GM18511 (cell line): ENCODE results near the gene CLDN9.
A peak's percentile ranks its signal among the peaks of the same experiment; 100 is the strongest.

ENCODE experiments used
- ATAC-seq: cut with Tn5 transposase; IDR thresholded peaks from one replicate; pipeline ENCODE4 v1.9.1; 2021; ENCODE audit warnings: mild to moderate bottlenecking, moderate library complexity; ENCODE audit not compliant: unreplicated experiment

Gene CLDN9

GRCh38 chr16:3012828-3013420, at the start of gene CLDN9:
TSS of gene CLDN9 (plus strand) at chr16:3012923. CDS start at chr16:3013363, 440 bp downstream.
- ATAC-seq: no peak

- no peak for ATAC-seq
These were observed 49.5 kb upstream of the CLDN9 start for GRCh38 chr16:2963074-2963722.

DNA sequence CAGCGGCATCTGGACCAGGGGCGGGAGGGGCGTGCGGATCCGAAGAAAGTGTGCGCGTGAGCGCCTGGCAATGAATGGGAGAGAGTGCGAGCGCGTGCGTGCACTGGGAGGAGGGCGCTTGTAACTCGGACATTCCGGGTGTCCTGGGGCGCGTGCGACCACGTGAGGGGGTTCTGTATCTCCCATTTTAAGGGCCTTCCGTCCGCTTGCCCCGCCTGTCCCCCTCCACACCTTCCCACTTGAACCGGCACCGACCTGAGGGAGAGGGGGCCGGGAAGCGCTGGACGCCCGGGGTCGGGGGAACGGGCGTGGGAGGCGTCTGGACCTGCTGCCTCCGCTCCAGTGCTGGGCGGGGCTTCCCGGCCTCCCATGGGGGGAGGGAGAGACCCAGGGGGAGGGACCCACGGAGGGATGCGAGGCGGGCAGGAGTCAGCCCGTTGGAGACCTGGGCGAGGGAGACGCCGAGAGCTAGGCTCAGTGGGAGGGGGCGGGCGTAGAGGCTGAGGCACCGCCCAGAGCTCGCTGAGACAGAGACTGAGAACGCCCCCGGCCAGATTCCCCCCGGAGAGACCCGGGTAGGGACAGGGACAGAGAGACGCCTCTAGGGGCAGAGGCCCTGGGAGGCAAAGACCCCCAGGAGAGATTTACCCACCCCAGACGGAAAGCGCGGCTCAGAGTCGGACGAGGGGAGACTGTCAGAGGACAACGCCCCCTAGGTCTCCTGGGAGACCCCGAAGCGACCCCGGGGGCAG, 48.8 kb upstream of the CLDN9 start, which contains the start of gene KREMEN2:
Gene KREMEN2 (plus strand): TSS at position 553 of the 752 bp plus-strand sequence. CDS start 246 bp downstream, outside the sequence.
- no peak for ATAC-seq

GRCh38 chr16:2964475-2965336, 48.0 kb upstream of the CLDN9 start:
- ATAC-seq: peak; percentile 26

DNA sequence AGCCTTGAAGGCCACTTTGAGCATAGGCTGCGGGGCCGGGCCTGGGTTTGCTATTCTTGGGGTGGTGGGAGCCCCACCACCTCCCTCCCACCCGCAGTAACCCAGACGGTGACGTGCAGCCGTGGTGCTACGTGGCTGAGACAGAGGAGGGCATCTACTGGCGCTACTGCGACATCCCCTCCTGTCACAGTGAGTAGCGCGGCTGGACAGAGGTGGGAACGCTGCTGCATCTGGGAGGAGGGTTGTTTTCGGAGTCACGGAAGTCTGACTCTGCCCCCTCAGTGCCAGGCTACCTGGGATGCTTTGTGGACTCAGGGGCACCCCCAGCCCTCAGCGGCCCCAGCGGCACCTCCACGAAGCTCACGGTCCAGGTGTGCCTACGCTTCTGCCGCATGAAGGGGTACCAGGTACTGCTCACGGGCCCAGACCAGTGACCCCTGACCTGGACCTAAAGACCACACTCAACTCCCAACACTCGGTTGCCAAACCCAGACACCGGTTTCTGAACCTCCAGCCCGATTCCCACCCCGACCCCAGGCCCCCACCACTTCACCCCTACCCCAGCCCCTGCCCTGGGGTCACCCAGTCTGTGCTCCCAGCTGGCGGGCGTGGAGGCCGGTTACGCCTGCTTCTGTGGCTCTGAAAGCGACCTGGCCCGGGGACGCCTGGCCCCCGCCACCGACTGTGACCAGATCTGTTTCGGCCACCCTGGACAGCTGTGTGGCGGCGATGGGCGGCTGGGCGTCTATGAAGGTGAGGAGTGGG, 46.5 kb upstream of the CLDN9 start:
- no peak for ATAC-seq

- ATAC-seq: no peak
These were observed 45.9 kb upstream of the CLDN9 start for GRCh38 chr16:2966808-2967191.

- no peak for ATAC-seq
These were observed 45.5 kb upstream of the CLDN9 start for GRCh38 chr16:2967211-2967631.

DNA sequence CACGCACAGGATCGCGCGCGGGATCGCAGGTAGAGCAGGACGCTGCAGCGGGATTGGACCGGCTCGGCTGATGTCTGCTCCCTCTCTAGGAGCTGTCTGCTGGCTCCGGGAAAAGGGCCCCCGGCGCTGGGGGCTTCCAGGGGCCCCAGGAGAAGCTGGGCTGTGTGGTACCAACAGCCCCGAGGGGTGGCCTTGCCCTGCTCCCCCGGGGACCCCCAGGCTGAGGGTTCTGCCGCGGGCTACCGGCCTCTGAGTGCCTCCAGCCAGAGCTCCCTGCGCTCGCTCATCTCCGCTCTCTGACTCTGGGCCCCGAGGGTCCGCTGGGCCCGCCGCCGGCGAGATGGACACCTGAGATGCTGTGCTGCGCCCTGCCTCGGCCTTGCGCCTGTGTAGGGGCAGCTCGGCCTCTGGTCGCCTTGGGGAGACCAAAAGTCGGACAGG, 45.0 kb upstream of the CLDN9 start:
- no peak for ATAC-seq

- no peak for ATAC-seq
These were observed 44.4 kb upstream of the CLDN9 start for GRCh38 chr16:2968368-2968737.

DNA sequence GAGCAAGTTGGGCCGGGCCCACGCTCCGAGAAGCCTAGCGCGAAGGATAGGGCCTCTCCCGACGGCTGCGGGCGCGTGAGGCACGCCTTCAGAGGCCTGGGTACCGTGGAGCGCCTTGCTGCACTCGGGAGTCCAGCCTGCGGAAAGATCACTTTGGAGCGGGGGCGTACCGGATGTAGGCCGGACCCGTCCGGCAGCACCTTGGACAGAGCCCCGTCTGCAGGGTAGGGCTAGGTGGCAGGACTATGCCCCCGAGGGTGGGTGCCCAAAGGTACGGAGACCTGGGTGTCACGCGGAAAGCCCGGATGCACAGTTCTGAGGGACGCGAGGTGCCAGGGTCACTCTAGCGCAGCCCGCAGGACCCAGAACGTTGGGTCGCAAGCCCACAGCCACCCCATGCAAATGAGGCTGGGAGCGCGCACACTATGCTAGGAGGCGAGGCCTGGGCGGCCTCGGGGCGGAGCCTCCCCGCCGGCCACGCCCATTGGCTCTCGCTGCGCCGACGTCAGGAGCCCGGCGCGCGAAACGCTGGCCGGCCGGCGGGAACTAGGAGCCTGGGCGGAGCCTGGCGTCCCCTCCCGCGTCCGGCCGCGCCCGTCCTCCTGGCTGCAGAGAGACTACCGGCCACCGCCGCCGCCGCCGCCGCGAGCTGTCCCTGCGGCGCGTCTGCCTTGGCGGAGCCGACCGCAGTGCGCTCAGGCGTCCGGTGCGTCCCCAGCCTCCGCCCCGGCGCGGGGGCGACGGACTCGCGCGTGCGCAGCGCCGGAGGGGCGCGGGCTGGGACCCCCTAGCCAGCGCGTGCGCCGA, 43.8 kb upstream of the CLDN9 start, which contains the start of gene PAQR4:
Gene PAQR4 (plus strand): TSS at position 611 of the 807 bp plus-strand sequence. CDS start 327 bp downstream, outside the sequence.
- ATAC-seq: peak; percentile 73

- ATAC-seq: peak; percentile 48
These were observed 42.9 kb upstream of the CLDN9 start for GRCh38 chr16:2969545-2970521.

DNA sequence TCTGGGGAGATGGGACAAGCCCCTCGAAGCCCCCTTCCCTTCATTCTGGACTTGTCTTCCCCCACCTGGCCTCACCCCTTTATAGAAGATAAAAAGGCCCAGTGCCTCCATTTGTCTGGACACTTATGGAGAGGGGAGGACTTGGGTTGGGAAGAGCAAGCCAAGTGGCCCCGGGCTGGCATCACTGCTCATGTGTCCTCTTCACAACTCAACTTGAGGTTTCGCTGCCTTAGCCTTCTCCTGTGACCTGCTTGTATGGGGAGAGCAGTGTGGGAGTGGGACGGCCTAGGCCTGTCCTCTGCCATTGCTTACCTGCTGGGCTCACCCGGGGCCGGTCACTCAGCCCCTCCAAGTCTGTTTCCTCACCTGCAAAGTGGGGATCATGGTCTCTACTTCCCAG, 42.2 kb upstream of the CLDN9 start:
- ATAC-seq: no peak

GRCh38 chr16:2971134-2971984, 41.4 kb upstream of the CLDN9 start:
- no peak for ATAC-seq

DNA sequence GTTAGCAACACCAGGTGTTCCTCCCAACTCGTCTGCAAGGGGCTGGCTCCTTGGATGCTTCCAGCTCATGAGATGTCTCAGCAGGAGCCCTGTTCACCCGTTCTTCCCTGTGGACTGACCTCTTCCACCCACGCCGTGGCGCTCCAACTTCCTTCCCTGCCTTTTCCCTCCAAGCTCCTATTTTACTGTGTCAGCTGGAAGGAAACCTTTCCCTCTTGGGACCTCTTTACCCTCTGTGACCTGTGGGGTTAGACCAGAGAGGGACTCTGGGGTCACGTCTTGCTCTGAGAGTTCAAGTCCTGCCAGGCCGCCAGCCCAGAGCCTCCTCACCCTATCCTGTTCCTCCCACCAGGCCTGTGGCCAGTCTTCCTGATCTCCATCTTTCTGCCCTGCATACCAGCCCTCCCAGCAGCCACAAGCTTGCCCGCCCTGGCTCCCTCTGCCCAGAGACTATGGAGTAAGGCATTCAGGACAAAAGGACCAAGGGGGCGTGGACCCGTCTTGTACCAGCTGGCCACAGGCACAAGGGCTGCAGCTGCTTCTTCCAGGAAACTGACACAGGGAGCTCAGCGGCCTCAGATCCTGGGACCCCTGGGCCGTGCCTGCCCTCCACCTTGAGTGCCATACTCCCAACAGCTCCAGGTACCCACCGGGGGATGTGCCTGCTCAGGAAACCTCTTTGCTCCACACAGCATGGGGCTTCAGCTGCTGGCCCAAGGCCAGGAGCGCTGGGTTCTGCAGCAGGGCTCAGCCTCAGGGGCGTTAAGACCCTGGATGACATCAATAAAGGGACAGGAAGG, 40.5 kb upstream of the CLDN9 start:
- no peak for ATAC-seq

GRCh38 chr16:2973093-2973492, 39.6 kb upstream of the CLDN9 start:
- ATAC-seq: no peak

DNA sequence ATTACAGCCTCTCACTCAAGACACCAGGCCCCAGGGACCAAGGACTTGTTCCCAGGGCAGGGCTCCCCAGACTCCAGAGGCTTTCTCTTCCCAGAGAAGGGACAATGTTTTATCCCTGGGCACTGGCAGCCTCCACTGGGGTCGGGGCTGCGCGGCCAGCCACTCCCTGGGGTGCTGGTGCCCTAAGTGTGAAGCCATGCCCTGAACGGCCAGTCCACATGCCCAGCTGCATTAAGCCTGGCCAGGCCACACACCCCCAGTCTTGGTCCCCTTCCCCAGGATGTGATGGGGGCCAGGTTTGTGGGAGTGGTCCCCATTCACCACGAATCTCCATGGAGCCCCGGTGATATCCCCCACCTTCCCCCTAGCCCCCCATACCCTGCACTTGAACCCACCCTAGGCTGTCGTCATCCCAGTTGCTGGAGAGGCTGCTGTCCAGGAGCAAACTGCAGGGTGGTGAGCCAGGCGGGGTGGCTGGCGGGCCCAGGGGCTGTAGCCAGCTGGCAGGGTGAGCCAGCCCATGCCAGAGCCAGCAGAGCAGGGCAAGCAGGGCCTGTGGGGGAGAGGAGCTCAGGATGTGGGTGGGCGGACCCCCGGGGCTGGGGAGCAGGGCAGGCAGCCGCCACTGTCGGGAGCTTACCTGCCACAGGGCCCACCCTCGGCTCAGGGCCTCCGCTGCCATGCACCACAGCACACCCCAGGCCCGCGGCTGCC, 39.0 kb upstream of the CLDN9 start:
- no peak for ATAC-seq
